GOT3 (cell line): ENCODE data around the gene HLA-F.

ENCODE experiments used
- DNase-seq: peaks from one replicate; lab custom pipeline; 2025; ENCODE audit warnings: mixed read lengths; lab: John Stamatoyannopoulos, UW

Gene HLA-F

DNA sequence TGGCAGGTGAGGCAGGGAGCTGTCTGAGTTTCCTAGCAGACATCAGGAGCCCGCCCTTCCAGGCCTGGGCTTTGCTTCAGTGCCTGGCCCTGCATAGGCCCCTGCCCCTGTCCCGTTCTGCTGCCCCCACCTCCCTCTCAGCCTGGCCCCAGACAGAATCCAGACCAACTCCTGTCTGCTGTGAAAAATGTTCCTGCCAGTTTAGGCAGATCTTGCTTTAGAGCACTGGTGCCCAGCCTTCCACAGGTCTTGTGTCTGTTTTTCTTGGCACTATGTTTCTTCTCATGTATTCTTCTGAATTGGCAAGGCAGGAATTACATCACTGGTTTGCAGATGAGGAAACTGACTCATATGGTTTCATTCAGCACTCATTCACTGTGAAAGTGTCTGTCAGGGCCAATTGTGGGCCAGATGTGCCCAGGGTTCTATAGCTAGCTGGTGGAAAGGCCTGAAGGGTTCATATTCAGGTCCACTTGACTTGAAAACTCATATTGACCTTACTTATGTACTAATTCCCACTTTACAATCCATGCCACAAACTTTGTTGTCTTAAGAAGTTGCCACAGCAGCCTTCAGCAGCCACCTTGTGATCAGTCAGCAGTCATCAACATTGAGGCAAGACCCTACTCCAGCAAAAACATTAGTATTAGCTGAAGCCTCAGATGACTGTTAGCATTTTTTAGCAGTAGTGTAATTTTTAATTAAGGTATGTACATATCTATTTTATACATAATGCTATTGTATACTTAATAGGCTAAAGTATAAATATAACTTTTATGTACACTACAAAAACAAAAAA is 40.5 kb downstream of the HLA-F start:
- DNase-seq: no peak

DNA sequence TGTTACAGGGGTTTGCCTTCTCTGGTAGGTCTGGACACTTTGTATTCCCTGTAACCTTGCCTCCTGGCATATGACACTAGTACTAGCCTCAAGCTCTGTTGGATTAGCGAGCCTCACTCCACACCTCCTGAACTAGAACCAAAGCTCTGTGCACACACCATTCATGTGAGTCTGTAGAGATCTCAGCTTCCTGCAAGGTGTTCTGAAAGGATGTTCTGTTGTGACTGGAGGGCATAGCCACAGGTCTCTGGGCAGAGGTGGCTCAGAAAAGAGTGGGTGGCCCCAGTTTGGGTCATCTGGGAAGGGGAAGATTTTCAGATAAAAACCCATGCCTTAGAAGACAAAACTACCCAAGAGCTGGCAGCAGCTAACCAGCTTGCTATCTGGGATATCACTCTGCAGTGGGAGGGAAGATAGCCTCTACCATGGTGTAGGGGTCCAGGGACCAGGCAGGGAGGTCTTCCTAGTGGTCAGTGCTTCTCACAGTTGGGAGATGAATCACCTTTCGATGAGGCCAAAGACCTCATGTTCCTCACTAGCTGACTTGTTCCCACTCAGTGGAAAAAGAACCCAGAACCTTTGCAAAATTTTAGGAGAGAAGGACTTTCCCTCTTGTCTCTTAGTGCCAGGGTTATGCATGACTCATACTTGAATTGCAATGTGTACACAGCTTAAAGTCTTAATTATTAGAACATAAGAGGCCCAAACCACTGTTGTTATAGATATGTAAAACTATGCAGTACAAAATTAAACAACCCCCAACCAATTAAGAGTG is 41.4 kb downstream of the HLA-F start:
- no peak for DNase-seq

DNA sequence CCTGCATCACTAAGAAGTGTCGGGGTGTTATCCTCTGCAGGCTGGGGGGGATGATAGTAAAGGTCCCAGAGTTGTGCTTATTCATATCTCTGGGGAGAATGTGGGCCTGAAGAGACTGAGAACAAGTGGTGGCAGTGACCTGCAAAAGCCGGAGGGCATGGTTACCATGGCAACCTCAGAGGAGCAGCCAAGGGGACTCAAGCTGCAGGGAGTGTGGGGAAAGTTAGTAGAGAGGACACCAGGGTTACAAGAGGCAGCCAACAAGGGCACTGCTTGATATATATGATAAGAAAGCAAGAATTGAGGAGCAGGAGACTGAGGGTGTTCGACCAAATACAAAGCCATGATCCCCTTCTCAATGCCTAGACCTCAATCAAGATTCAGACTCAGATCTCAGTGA is 46.1 kb downstream of the HLA-F start:
- DNase-seq: no peak

DNA sequence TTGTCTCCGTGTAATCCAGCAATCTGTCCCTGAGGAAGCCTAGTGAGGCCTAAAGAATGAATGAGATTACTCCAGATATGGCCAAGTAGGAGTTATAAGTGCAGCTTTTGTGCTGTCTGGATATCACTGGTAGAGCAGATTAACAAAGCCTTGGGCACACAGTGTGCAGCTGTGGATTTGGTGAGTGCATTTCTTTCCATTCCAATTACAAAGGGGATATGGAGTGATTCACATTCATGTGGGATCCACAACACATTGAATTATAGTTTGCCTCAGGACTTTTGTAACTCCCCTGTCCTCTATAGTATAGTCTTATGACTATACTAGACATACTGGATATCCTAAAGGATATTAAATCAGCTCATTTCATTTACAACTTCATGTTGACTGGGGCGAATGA is 47.1 kb downstream of the HLA-F start:
- no peak for DNase-seq

DNA sequence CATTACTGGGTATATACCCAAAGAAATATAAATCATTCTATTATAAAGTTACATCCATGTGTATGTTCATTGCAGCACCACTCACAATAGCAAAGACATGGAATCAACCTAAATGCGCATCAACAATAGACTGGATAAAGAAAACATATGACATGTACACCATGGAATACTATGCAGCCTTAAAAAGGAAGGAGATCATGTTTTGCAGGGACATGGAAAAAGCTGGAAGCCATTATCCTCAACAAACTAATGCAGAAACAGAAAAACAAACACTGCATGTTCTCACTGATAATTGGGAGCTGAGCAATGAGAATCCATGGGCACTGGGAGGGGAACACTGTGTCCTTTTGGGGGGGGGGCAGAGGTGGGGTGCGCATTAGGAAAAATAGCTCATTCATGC is 53.5 kb downstream of the HLA-F start:
- DNase-seq: no peak
